NCI-H2107 (cell line): ENCODE measurements around the gene ULK2.
"Not testable (repeated sequence)": the region's sequence is repeated elsewhere in the genome, so short reads cannot be mapped to it uniquely, and the experiment has no call there.

Source experiments
- DNase-seq: peaks from one replicate; lab custom pipeline; 2025; lab: John Stamatoyannopoulos, UW

ULK2 gene

GRCh38 chr17:19865021-19865420, 2.7 kb downstream of the ULK2 start:
- no peak for DNase-seq

- not testable (repeated sequence) for DNase-seq
These were observed 7.0 kb downstream of the ULK2 start for GRCh38 chr17:19860647-19861177.

- no peak for DNase-seq
These were observed 10.1 kb downstream of the ULK2 start for GRCh38 chr17:19857640-19858039.

- DNase-seq, result no peak
These were observed 33.8 kb downstream of the ULK2 start for GRCh38 chr17:19833914-19834313.

- no peak for DNase-seq
These were observed 37.7 kb downstream of the ULK2 start for GRCh38 chr17:19830061-19830460.

- DNase-seq, result no peak
These were observed 55.3 kb downstream of the ULK2 start for GRCh38 chr17:19812407-19812806.

- no peak for DNase-seq
These were observed 62.7 kb downstream of the ULK2 start for GRCh38 chr17:19805006-19805405.

GRCh38 chr17:19800571-19800970, 67.2 kb downstream of the ULK2 start:
- DNase-seq, result no peak

GRCh38 chr17:19799796-19800195, 67.9 kb downstream of the ULK2 start:
- DNase-seq, result no peak

- DNase-seq, result no peak
These were observed 71.3 kb downstream of the ULK2 start for GRCh38 chr17:19796457-19796856.

GRCh38 chr17:19791918-19792550, 75.7 kb downstream of the ULK2 start:
- DNase-seq, result no peak

GRCh38 chr17:19787733-19788357, 79.9 kb downstream of the ULK2 start:
- no peak for DNase-seq

GRCh38 chr17:19785854-19786253, 81.9 kb downstream of the ULK2 start:
- DNase-seq, result no peak

- no peak for DNase-seq
These were observed 86.0 kb downstream of the ULK2 start for GRCh38 chr17:19781488-19782458.

GRCh38 chr17:19780846-19781245, 86.9 kb downstream of the ULK2 start:
- DNase-seq, result no peak

- DNase-seq, result no peak
These were observed 94.2 kb downstream of the ULK2 start for GRCh38 chr17:19773534-19773933.

GRCh38 chr17:19771971-19772630, 95.6 kb downstream of the ULK2 start:
- DNase-seq, result no peak

- DNase-seq, result no peak
These were observed 96.6 kb downstream of the ULK2 start for GRCh38 chr17:19770985-19771735.

- DNase-seq, result no peak
These were observed 97.6 kb downstream of the ULK2 start for GRCh38 chr17:19769946-19770652.

- no peak for DNase-seq
These were observed 99.5 kb downstream of the ULK2 start for GRCh38 chr17:19768046-19768782.
